Measurements from ENCODE around the gene NUDT16. TPM values are rescaled to one million over a fixed set of nuclear protein-coding genes. Genes with fewer than 3 reads are reported as not detected.

The NUDT16 gene
- 28.5 and 29.7 TPM in 2 replicates for total RNA-seq
- polyA plus RNA-seq: 13.0 and 13.2 TPM in 2 replicates
- polyA plus RNA-seq (2011; cell fraction: cytosol; rRNA removed): 9.4 and 10.6 TPM in 2 replicates
- polyA plus RNA-seq (2011; cell fraction: nucleus; rRNA removed): 15.6 and 16.4 TPM in 2 replicates
- 11.9 and 14.6 TPM in 2 replicates for polyA plus RNA-seq (2012)
- 14.3 and 15.4 TPM in 2 replicates for polyA minus RNA-seq
- polyA minus RNA-seq (2011; cell fraction: cytosol; rRNA and poly(A)+ RNA removed): 1.9 TPM
- polyA minus RNA-seq (2011; cell fraction: nucleus; rRNA and poly(A)+ RNA removed): 8.7 and 9.4 TPM in 2 replicates
- Bru-seq, nascent RNA: percentile 85 among the genes with signal in this experiment
- percentile 98 among the genes with signal in this experiment for BruChase-seq, experiment 1, labeled RNA remaining after a 6-hour chase
- percentile 94 among the genes with signal in this experiment for BruChase-seq, experiment 2, labeled RNA remaining after a 2-hour chase
- long read RNA-seq, full-length matches to known transcripts: 9 of 27 reads
- long read RNA-seq, partial matches to known transcripts: 1 of 27 reads
- long read RNA-seq, other reads (novel, unspliced or antisense): 17 of 27 reads

DNA sequence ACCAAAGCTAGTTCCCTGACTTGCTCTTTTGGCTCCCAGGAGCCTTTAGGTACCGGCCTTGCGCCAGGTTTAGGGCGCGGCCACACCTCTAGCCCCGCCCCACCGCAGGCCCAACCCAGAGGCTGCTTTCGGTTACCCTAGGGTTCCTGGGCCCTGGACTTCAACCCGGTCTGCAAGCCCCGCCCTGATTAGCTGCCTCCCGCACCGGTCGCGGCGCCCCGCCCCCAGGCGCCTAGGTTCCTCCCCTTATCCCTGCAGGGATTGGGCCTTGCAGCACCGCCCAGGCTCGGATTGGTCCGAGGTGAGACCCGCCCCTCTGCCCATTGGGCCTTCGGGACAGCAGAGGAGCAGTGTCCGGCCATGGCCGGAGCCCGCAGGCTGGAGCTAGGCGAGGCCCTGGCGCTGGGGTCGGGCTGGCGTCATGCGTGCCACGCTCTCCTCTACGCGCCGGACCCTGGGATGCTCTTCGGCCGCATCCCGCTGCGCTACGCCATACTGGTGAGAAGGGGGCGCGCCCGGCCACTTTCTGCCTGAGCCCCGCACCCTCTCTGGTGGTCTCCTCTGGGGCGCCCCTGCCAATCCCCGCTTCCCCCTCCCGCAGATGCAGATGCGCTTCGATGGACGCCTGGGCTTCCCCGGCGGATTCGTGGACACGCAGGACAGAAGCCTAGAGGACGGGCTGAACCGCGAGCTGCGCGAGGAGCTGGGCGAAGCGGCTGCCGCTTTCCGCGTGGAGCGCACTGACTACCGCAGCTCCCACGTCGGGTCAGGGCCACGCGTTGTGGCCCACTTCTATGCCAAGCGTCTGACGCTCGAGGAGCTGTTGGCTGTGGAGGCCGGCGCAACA lies at the start of gene NUDT16:
Gene NUDT16, plus strand, starts transcription at position 330 of the 847 bp plus-strand sequence. Its CDS starts 31 bp downstream, at position 361.
- Histone ChIP-seq H3K36me3 (ENCODE audit: control insufficient read depth in 2 of 2, extremely low read depth in 1 of 2, insufficient read depth in 2 of 2, low read length in 2 of 2) (peaks cover 0 to 7% of the 10 kb centered on the region in 2 experiments), H3K9me1 (replicated peaks; ENCODE audit: control insufficient read depth, extremely low read depth, insufficient read depth, low read length) (no peaks in the 10 kb centered on the region), H3K27ac (ENCODE audit: insufficient read depth, low read depth, low read length) (peak within 1 kb of the TSS; percentile 58), H2AFZ (ENCODE audit: low read depth, low read length) (peak within 1 kb of the TSS; percentile 94), H4K20me1 (replicated peaks; ENCODE audit: control insufficient read depth, extremely low read depth, insufficient read depth, low read length) (no peaks in the 10 kb centered on the region), H3K79me2 (ENCODE audit: control insufficient read depth, insufficient read depth, low read length) (peaks cover 18% of the 10 kb centered on the region), H3K4me3 (replicated peaks in 1 of 3; ENCODE audit: insufficient read depth in 1 of 3, low read depth in 1 of 3, low read length in 3 of 3) (peak within 1 kb of the TSS; percentile 76 to 85 (median 77)), H3K4me2 (ENCODE audit: insufficient read depth, low read length) (peak within 1 kb of the TSS; percentile 93), H3K27me3 (ENCODE audit: control insufficient read depth in 2 of 2, insufficient read depth in 2 of 2, low read length in 2 of 2) (no peaks in the 10 kb centered on the region), H3K9me3 (replicated peaks; ENCODE audit: control insufficient read depth, insufficient read depth, low read length) (no peaks in the 10 kb centered on the region), H3K4me1 (ENCODE audit: control insufficient read depth, extremely low read depth, insufficient read depth, low read length) (peaks cover 34% of the 10 kb centered on the region), H3K9ac (replicated peaks; ENCODE audit: extremely low read depth, insufficient read depth, low read length) (peak within 1 kb of the TSS; percentile 82)
- ChIA-PET POLR2A (interaction anchor here (0.6 to 1.8 kb wide), 5 partner anchors 21 to 258 kb away, joined by 3 to 11 read pairs (median 3); no protein-coding TSS in a partner anchor), CTCF (interaction anchor here (0.7 to 1.0 kb wide), 3 partner anchors 21 to 145 kb away, joined by 3 to 5 read pairs (median 3); no protein-coding TSS in a partner anchor)
- dilution Hi-C loops (cut with MboI; ENCODE audit: extremely low pct_ligation_motif_present, low sequenced_read_pairs): no loop called here
- intact Hi-C loops (cut with micrococcal nuclease): loop anchor here (1.0 to 10.0 kb wide), 5 partner anchors 21 to 1033 kb away; partner anchors contain the start of genes ATP2C1 and DNAJC13
- DNase-seq (ENCODE audit: low read depth, low spot score) (peak; percentile 99), FAIRE-seq (peak; percentile 98)
- BruUV-seq (replicated peaks): TSS peak; percentile 45
- TF ChIP-seq POLR2AphosphoS5 (IDR thresholded peaks at IDR 0.05; ENCODE audit: insufficient read depth, low read depth, low read length) (peak; percentile 92), FOS (IDR thresholded peaks at IDR 0.05; ENCODE audit: borderline replicate concordance, insufficient read depth, low read length) (no peak), EZH2 (IDR thresholded peaks at IDR 0.05; ENCODE audit: borderline replicate concordance, low read depth, low read length, severe bottlenecking) (no peak), JUN (IDR thresholded peaks at IDR 0.05; ENCODE audit: borderline replicate concordance, insufficient read depth, insufficient read length, low read depth) (no peak), MYC (IDR thresholded peaks at IDR 0.05; ENCODE audit: low read depth, low read length) (no peak), POLR2A (IDR thresholded peaks at IDR 0.05; ENCODE audit: low read depth, low read length) (peak; percentile 89), GATA2 (IDR thresholded peaks at IDR 0.05; ENCODE audit: insufficient read depth, insufficient read length, low read depth, low read length) (no peak)
- TF ChIP-seq, protein P1, sequence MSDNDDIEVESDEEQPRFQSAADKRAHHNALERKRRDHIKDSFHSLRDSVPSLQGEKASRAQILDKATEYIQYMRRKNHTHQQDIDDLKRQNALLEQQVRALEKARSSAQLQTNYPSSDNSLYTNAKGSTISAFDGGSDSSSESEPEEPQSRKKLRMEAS (IDR thresholded peaks at IDR 0.05; ENCODE audit: insufficient read depth, insufficient read length): peak; percentile 12
- TF ChIP-seq, protein P2, sequence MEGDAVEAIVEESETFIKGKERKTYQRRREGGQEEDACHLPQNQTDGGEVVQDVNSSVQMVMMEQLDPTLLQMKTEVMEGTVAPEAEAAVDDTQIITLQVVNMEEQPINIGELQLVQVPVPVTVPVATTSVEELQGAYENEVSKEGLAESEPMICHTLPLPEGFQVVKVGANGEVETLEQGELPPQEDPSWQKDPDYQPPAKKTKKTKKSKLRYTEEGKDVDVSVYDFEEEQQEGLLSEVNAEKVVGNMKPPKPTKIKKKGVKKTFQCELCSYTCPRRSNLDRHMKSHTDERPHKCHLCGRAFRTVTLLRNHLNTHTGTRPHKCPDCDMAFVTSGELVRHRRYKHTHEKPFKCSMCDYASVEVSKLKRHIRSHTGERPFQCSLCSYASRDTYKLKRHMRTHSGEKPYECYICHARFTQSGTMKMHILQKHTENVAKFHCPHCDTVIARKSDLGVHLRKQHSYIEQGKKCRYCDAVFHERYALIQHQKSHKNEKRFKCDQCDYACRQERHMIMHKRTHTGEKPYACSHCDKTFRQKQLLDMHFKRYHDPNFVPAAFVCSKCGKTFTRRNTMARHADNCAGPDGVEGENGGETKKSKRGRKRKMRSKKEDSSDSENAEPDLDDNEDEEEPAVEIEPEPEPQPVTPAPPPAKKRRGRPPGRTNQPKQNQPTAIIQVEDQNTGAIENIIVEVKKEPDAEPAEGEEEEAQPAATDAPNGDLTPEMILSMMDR (IDR thresholded peaks at IDR 0.05; ENCODE audit: extremely low read depth in 1 of 2, insufficient read depth in 1 of 2, low read depth in 1 of 2, low read length in 2 of 2): no peak
